Measurements from ENCODE around the gene DGKD. TPM values are rescaled to one million over a fixed set of nuclear protein-coding genes. Genes with fewer than 3 reads are reported as not detected.
A peak's percentile ranks its signal among the peaks of the same experiment; 100 is the strongest.
"Not testable (repeated sequence)": the region's sequence is repeated elsewhere in the genome, so short reads cannot be mapped to it uniquely, and the experiment has no call there.

Gene DGKD
- total RNA-seq, 4 donors from 2014 or later = 7.0 to 55.4 (median 10.9) TPM

DNA sequence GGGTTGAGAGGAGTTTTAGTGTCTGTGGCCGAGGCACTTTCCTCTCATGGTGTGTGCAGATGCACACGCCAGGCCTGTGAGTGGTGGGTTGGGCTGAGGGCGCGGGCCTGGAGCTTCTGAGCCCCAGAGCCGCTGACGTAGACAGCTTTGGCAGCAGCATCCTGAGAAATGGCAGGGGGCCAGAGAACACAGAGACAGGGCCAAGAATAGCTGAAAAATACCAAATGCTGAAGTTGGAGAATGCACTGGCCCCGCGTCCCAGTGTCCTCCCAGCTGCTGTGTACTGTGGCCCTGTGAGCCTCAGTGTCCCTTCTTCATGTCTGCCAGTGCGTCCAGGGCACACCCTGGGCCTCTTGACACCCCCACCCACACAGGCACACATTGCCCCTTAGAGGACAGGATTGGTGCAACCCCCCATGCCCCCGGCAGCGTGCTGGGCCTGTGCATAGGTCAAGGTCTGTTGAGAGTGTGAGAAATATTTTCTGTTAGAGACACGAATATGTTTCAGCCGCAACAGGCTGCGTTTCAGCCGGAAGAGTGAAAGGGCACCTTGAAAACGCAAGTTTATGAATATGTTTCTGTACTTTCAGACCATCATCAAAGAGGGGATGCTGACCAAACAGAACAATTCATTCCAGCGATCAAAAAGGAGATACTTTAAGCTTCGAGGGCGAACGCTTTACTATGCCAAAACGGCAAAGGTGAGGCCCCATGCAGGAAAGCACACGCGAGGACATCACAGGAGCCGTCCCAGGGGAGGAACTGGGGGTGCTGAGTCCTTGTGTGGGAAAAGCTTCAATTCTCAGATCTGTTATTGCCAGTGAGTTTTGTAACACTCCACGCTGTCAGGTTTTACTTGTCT lies 33.6 kb downstream of the DGKD start:
- Histone ChIP-seq H3K9me3 (no peaks in the 10 kb centered on the region), H3K36me3 (no peaks in the 10 kb centered on the region), H3K27ac (peak overlapping the region; percentile 26), H3K4me3 (no peak overlapping the region), H3K27me3 (no peaks in the 10 kb centered on the region), H3K4me1 (peaks cover 38% of the 10 kb centered on the region)
- TF ChIP-seq POLR2AphosphoS5 (IDR thresholded peaks at IDR 0.05) (no peak), EP300 (IDR thresholded peaks at IDR 0.05) (peak; percentile 4), POLR2A (IDR thresholded peaks at IDR 0.05) (no peak)
- TF ChIP-seq, protein P1, sequence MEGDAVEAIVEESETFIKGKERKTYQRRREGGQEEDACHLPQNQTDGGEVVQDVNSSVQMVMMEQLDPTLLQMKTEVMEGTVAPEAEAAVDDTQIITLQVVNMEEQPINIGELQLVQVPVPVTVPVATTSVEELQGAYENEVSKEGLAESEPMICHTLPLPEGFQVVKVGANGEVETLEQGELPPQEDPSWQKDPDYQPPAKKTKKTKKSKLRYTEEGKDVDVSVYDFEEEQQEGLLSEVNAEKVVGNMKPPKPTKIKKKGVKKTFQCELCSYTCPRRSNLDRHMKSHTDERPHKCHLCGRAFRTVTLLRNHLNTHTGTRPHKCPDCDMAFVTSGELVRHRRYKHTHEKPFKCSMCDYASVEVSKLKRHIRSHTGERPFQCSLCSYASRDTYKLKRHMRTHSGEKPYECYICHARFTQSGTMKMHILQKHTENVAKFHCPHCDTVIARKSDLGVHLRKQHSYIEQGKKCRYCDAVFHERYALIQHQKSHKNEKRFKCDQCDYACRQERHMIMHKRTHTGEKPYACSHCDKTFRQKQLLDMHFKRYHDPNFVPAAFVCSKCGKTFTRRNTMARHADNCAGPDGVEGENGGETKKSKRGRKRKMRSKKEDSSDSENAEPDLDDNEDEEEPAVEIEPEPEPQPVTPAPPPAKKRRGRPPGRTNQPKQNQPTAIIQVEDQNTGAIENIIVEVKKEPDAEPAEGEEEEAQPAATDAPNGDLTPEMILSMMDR (IDR thresholded peaks at IDR 0.05) = no peak
- 49% methylated on average over 24 of the region's 25 CpGs for WGBS
- peak; percentile 83 to 91 for DNase-seq (ENCODE audit: low spot score in 2 of 2)

DNA sequence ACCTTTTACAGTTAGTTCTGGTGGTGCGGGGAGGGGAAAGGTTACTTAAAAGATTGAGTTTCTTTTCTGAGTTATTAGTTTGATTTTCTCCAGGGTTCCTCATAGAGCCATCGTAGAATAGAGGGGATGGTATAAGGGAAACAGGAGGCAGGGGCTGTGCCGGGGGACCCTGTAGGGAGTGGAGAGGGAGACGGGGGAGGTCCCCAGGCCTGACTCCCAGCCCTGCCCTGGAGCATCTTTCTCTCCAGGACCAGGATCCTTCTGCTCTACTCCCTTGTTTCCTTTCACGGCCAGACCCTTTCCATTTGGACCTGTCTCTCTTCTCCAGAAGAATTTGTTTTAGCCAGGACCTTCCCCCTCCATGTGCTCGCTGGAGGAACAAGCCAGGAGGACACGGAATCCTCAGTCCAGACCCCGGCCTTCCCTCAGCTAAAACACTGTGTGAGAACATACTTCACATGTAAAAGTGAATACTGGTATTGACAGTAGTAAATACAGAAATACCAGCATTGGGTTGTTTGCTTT lies 35.4 kb downstream of the DGKD start:
- no peaks in the 10 kb centered on the region for H3K27me3 ChIP-seq
- WGBS = 94% methylated on average over 8 of the region's 8 CpGs
- no peaks in the 10 kb centered on the region for H3K9me3 ChIP-seq
- no peak overlapping the region for H3K27ac ChIP-seq
- no peaks in the 10 kb centered on the region for H3K36me3 ChIP-seq
- TF ChIP-seq POLR2AphosphoS5 (IDR thresholded peaks at IDR 0.05) (no peak), EP300 (IDR thresholded peaks at IDR 0.05) (no peak), POLR2A (IDR thresholded peaks at IDR 0.05) (no peak)
- TF ChIP-seq, protein P1 (IDR thresholded peaks at IDR 0.05) = no peak
- peak in 1 of 2 donors; percentile 52 for DNase-seq (ENCODE audit: low spot score in 2 of 2)
- no peak overlapping the region for H3K4me3 ChIP-seq
- H3K4me1 ChIP-seq = peaks cover 32% of the 10 kb centered on the region

DNA sequence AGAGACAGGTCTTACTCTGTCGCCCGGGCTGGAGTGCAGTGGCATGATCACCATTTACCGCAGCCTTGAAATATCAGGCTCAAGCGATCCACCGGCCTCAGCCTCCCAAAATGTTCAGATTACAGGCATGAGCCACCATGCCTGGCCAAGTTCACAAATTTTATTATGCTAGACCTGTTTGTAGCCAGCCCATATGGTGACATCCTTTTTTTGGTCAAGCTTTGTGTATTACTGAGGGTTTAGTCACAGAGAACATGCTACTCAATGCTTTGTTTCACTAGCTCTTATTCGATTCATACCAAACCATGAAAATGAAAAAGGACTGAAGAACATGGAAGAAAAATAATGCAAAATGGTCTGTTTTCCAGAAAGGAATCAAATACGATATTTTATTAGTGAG lies 41.4 kb downstream of the DGKD start:
- DNase-seq (ENCODE audit: low spot score in 2 of 2) = peak in 1 of 2 donors; percentile 28
- Histone ChIP-seq H3K27ac (no peak overlapping the region), H3K36me3 (no peaks in the 10 kb centered on the region), H3K27me3 (no peaks in the 10 kb centered on the region), H3K4me3 (no peak overlapping the region), H3K4me1 (no peaks in the 10 kb centered on the region), H3K9me3 (no peaks in the 10 kb centered on the region)
- TF ChIP-seq, protein P1 (IDR thresholded peaks at IDR 0.05) = no peak
- TF ChIP-seq POLR2AphosphoS5 (IDR thresholded peaks at IDR 0.05) (no peak), EP300 (IDR thresholded peaks at IDR 0.05) (no peak), POLR2A (IDR thresholded peaks at IDR 0.05) (no peak)
- over 99% methylated on average over 7 of the region's 7 CpGs for WGBS

DNA sequence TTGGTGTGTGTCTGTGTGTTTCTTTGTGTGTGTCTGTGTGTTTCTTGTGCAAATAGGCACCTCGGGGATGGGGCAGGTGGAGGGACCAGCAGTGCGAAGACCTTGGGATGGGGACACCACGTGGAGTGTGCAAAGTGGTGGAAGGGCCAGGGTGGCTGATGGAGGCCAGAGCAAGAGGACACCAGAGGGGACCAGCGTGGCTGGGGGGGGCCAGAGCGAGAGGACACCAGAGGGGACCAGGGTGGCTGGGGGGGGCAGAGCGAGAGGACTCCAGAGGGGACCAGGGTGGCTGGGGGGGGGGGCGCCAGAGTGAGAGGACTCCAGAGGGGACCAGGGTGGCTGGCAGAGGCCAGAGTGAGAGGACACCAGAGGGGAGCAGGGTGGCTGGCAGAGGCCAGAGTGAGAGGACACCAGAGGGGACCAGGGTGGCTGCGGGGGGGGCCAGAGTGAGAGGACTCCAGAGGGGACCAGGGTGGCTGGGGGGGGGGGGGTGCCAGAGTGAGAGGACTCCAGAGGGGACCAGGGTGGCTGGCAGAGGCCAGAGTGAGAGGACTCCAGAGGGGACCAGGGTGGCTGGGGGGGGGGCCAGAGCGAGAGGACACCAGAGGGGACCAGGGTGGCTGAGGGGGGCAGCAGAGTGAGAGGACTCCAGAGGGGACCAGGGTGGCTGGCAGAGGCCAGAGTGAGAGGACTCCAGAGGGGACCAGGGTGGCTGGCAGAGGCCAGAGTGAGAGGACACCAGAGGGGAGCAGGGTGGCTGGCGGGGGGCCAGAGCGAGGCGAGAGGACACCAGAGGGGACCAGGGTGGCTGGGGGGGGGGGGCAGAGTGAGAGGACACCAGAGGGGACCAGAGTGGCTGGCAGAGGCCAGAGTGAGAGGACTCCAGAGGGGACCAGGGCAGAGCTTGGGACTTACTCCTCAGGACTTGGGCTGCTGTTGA lies 42.7 kb downstream of the DGKD start:
- not testable (repeated sequence) for H3K36me3 ChIP-seq, H3K4me3 ChIP-seq, H3K9me3 ChIP-seq, H3K27ac ChIP-seq, H3K27me3 ChIP-seq, H3K4me1 ChIP-seq
- 88% methylated on average over 10 of the region's 12 CpGs for WGBS
- DNase-seq (ENCODE audit: low spot score in 2 of 2) = peak in 1 of 2 donors; percentile 70

DNA sequence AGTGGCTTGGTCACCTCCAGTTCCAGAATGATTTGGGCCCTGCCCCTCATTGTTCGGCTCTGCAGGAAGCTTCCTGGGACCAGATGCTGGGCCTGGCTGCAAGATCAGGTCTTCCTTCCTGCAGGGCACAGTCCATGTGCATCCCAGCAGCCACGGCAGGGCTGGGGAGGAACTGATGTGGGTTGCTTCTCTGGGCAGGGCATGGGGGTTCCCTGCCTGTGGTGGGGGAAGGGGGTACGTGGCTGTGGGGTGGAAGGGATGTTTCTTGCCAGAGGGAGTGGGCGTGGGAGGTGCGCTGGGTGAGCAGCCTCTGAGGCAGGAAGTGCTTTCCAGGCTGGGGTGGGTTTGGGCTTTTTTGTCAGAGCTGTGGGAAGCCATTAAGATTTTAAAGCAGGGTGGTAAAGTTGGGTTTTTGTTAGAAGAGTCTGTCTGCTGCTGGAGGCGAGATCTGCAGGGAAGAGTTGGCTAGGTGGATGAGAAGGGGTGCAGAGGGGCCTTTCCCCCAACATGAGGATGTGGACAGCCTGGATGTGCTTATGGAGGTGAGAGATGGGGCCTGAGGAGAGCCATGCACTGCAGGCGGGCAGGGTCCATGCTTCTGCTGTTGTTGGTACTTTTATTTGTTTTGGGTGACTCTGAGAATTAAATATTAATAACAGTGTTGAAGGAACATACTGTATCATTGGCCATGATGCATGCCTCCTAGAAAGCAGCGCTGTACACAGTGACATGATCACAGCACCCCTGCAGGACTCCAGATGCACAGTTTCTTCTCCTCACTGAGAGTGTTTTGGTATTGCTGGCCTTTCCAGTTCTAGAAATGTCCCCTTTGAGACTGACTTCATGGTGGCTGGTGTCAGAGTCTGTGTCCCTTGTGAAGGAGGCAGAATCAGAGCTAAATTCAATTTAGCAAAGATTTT lies 45.3 kb downstream of the DGKD start:
- no peaks in the 10 kb centered on the region for H3K4me1 ChIP-seq
- no peaks in the 10 kb centered on the region for H3K9me3 ChIP-seq
- TF ChIP-seq EP300 (IDR thresholded peaks at IDR 0.05) (no peak), POLR2A (IDR thresholded peaks at IDR 0.05) (no peak), POLR2AphosphoS5 (IDR thresholded peaks at IDR 0.05) (no peak)
- TF ChIP-seq, protein P1 (IDR thresholded peaks at IDR 0.05) = no peak
- peak in 1 of 2 donors; percentile 43 for DNase-seq (ENCODE audit: low spot score in 2 of 2)
- H3K4me3 ChIP-seq = no peak overlapping the region
- no peaks in the 10 kb centered on the region for H3K36me3 ChIP-seq
- no peaks in the 10 kb centered on the region for H3K27me3 ChIP-seq
- 72% methylated on average over 8 of the region's 8 CpGs for WGBS
- no peak overlapping the region for H3K27ac ChIP-seq

Data from suprapubic skin (tissue), 4 donors.